GM19372 (cell line): ENCODE measurements around the gene MAPT.
"Not testable (repeated sequence)": the region's sequence is repeated elsewhere in the genome, so short reads cannot be mapped to it uniquely, and the experiment has no call there.

Experiments
- ATAC-seq: cut with Tn5 transposase; IDR thresholded peaks from one replicate; pipeline ENCODE4 v1.9.1; 2021; ENCODE audit warnings: mild to moderate bottlenecking, low read depth, moderate library complexity; ENCODE audit not compliant: unreplicated experiment

The MAPT gene

DNA sequence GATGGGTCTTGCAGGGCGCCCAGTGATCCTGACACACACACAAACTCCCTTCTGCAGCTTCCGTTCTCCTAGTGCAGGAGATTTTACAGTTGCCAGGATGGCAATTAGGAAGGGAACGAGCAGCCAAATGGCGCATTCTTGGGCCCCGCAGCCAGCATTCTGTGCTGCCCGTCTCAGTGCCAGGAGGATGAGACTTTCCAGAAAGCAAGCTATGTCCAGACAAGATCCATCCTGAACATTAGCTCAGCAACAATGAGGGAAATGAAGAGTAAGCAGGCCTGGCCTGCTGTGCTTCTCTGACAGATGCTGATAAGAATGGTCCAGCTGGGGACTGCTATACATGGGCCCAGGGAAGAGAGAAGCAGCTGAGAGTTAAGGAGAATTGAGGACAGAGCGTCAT lies 33.2 kb upstream of the MAPT start:
- ATAC-seq: no peak

DNA sequence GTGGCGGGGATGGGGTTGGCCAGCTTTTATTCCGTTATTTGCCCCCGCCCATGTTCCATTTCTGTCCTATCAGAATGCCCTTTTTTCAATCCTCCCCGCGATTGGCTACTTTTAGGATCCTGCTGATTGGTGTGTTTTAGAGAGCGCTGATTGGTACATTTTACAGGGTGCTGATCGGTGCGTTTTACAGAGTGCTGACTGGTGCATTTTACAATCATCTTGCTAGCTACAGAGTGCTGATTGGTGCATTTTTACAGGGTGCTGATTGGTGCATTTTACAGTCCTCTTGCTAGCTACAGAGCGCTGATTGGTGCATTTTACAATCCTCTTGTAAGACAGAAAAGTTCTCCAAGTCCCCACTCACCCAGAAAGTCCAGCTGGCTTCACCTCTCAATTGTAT lies 32.2 kb upstream of the MAPT start:
- ATAC-seq: not testable (repeated sequence)

DNA sequence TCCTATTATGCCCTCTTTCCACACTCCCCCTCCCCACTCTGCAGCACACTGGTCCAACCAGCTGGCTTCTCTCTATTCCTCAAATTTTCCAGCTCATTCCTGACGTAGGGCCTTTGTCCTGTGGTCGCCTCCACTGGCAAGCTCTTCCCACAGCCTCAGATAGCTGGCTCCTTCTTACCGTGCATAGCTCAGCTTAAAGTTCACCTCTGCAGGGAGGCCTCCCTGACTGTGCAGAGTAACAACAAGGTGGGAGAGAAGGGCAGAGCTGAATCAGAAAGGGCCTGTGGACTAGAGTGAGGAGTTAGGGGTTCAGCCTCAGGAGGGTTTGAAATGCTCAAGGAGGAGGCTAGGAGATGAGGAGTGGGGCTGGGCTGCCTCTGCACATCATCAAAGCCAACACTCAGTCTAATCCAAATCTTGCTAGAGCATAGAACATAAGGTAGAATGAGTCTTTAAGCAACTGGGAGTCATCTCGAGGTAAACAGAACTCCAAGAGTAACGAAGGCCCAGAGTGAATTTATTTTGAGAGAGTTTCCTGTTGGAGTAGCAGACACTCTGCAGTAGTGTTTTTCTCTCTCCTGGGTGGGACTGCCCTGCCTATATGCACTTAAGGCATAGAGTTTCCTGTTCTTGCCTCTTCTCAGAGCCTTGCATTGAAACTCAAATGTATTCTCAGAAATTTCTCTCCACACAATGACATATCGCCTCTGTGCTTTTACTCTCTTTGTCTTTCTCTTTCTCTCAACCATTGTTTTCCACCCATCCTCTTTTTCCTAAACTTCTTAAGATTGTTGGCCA lies 30.3 kb upstream of the MAPT start:
- ATAC-seq: no peak

DNA sequence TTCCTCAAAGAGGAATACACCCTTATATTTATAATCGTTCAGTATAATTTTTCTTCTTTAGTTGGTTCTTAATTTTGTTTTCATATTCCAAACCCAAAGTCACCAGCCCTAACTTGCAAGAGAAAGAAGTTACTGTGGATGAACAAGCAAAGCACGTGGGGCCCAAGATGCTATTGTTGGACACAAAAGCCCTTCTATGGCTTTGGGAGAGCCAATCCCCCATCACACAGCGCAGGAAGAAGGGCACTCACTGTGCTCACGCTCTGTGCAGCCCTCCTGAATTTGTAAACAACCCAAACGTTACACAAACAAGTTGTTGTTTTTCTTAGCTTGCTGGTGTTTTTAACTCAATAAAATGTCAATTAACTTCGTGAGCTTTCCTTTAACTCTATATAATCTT lies 27.2 kb upstream of the MAPT start:
- ATAC-seq: no peak

DNA sequence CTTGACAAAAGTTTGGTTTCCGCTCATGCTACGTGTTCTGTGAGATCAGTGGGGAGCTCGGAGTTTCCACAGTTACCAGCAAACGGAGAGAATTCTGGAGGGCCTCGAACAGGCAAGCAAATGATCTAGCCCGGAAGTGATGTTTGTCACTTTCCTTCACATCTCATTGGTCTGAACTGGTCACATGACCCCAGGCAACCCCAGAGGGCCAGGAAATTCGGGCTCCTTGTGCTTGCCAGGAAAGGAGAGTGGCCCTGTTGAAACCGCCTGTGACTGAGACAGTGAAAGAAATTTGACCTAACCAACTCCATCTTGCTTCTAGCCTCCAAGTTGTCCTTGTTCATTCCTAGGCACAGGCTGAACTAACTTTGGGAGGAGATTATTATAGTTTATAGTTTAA lies 26.7 kb upstream of the MAPT start:
- no peak for ATAC-seq

DNA sequence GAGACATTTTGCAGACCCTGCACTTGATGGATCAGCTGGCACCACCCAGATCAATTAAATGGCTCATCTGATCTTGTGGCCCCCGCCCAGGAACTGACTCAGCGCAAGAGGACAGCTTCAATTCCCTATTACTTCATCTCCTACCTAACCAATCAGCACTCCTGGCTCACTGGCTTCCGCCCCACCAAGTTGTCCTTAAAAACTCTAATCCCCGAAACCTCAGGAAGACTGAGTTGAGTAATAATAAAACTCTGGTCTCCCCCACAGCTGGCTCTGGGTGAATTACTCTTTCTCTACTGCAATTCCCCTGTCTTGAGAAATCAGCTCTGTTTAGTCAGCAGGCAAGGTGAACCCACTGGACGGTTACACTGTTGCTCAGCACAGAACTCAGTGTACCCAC lies 26.1 kb upstream of the MAPT start:
- ATAC-seq: no peak

DNA sequence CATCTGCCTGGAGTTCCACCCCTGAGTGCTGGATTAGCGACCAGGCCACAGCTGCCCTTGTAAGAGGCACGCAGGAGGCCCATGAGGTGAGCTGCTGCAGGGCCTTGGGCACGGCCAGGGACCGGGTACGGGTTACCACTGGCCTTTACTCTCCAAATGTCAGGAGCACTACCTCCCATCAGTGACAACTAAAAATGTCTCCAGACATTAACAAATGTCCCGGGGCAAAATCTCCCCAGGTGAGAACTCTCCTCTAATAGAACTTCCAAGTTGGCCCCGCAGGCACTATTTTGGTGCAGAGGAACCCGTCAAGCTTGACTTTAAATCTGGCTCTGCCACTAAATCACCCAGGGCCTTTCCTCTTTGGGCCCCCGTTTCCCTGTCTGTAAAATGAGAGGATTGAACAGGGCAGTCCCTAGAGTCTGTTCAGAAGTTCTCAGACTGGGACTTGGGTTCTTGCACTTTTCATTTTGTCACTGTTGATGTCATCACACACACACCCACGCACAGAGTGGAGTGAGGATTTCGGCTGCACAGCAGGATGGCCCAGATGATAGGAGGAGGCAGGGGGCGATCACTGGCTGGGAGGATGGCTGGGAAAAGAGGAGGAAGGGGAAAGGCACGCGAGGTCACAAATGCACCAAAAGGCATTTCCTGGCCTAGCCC lies 24.5 kb upstream of the MAPT start:
- ATAC-seq: no peak

DNA sequence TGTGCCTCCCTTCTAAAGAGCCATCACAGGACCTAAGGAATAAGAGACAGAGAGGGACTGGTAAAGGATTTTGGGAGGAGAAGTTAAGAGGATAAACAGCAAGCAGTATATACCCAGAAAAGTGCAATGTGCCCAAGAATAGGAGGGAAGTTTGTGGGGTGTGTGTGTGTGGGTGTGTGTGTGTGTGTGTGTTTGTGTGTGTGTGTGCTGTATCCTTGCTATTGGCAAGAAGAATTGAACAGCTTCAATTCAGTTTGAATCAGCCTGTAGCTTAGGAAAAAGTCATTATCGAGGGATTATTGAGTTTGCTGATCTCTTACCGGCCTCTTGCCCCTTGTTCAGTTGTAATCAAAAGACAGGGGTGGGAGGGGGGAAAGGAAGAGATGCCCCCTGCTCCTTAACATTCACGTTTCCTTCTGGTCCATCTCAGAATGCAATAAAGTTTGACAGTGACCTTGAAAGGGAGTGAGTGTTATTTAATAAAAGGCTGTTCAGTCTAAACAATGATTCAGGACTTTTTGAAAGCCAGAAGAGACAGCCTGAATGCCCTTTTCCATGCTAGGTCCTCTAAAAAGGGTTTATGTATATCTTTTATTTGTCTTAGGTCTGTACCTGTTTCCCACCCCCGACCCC lies 23.9 kb upstream of the MAPT start:
- ATAC-seq: no peak

DNA sequence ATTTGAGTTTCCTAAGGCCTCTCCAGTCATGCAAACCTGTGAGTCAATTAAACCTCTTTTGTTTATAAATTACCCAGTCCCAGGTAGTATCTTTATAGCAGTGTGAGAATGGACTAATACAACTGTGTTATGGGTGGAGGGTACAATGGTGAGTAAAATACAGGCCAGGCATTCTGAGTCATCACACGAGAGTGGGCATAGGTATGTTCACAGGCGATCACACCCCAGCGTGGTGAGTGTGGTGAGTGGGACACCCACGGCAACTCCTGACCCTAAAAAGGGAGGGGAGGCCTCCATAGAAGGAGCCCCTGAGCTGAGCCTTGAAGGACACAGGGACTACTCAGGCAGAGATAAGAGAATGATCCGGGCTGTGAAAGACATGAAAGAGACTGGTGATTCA lies 22.6 kb upstream of the MAPT start:
- ATAC-seq: no peak

DNA sequence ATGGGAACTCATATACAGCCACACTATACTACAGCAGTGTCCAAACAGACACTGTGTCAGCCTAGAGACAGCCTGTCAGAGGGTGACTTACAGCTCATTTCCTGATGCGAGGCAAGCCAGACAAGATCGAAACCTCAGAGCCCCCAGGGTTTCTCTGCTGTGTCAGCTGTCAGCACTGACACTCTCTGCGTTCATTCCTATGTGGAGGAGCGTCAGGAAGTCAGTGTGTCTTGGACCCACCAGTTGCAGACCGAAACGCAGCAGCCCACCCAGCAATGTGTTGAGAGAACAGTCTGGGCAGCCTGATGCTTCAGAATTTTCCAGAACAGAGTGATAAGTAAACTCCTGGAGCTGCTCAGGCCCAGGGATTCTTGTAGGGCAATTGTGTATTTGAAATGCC lies 20.6 kb upstream of the MAPT start:
- no peak for ATAC-seq

DNA sequence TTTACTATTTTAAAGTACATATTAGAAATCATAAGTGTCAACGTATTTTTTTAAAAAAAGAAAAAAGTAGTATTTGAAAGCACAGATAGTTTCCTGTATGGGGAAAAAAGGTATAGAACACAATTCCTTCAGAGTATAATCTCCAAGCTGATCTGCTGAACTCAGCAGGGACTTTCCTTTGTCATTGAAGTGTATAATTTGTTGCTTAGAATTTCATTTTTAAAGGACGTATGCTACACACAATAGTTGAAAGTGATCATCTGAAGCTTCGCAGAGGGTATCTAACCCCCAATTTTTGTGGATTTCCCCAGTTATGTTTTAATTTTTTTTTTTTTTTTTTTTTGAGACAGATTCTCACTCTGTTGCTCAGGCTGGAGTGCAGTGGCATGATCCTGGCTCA lies 20.2 kb upstream of the MAPT start:
- no peak for ATAC-seq

DNA sequence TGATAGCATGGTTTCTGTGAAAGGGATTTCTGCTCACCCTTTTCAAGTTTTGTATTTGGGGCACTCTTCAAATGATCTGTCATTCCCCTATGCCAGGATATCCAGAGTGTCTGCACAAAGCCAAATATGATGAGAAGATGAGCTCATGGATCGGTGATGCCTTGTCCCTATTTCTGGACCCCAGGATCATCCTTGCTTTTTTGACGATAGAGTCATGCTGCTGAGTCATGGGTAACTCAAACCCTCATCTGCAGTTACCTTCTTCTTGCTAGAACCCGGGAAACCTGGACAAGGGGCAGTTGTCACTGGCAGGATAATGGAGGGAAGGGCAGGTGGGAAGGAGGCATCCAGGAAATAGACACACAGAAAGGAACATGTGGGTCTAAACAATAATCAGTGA lies 17.8 kb upstream of the MAPT start:
- ATAC-seq: no peak

DNA sequence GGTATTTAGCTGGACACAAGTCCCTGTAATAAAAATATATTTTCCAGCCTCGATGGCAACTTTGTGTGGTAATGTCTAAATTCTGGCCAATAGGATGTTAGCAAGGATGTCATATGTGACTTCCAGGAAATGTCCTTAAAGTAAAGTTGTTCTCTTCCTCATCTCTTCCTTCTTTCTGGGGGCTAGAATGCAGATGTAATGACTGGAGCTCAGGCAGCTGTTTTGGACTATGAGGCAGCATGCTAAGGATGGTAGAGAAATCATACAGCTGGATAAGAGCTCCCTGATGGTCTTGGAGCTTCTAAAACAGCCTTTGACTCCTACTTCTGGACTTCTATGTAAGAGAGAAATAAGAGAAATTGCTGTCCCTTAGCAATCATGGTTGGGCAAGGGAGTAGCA lies 16.9 kb upstream of the MAPT start:
- no peak for ATAC-seq

DNA sequence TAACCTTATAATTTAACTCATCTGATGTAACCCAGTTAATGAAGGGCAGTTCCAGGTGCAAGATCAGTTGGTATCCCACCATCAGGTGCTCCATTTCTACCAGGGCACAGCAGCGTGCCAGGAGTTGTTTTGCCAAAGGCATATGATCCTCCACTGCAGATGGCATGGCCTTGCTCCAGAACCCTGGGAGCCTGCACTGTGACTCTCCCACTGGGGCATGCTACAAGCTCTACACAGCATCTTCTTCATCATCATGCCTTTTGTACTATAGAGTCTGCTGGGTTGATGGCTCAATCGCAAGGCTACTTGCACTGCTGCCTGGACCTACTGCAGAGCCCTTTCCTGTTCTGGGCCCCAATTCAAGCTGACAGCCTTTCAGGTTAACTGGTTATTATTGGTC lies 11.3 kb upstream of the MAPT start:
- ATAC-seq: no peak

DNA sequence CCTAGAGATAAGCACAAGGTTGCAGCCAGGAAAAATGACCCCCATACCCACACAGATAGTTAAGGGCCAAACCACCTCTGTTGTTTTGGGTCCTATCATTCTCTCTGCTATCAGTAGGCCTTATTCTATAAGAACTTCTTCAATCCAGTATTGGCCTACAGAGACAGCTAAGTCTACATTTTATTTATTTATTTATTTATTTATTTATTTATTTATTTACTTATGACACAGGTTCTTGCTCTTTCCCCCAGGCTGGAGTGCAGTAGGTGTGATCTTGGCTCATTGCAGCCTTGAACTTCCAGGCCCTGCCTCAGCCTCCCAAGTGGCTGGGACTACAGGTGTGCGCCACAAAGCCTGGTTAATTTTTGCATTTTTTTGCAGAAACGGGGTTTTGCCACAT lies 7.5 kb upstream of the MAPT start:
- ATAC-seq: no peak

DNA sequence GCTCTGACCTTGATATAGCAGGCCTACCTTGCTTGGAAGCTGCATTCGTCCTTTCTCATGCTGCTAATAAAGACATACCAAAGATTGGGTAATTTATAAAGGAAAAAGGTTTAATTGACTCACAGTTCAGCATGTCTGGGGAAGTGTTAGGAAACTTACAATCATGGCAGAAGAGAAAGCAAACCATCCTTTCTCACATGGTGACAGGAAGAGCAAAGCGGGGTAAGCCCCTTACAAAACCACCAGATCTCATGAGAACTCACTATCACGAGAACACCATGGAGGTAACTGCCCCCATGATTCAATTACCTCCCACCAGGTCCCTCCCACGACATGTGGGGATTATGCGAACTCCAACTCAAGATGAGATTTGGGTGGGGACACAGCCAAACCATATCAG lies 6.0 kb upstream of the MAPT start:
- no peak for ATAC-seq

DNA sequence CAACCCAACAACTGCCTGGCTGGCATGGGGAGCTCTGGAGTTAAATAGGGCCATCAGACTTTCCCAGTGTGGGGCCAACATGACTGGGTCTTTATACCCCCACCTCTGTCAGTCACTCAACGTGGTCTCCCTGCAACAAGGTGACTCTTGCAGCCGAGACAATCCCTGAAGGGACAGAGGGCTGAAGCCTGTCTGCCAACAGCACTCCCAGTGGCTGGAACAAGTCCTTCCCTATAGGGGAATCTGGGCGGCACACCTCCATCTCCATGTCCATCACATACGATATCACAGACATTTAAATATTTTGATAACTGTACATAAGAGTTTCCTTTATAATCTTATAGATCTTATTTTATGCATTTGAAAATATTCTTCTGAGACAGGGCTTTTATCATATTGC lies 4.8 kb upstream of the MAPT start:
- ATAC-seq: no peak

DNA sequence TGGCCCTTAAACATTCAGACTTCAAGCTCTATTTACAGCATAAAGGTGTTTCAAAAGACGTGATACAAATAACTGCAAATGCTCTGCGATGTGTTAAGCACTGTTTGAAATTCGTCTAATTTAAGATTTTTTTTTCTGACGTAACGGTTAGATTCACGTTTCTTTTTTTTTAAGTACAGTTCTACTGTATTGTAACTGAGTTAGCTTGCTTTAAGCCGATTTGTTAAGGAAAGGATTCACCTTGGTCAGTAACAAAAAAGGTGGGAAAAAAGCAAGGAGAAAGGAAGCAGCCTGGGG lies 681 bp upstream of the MAPT start:
- no peak for ATAC-seq

DNA sequence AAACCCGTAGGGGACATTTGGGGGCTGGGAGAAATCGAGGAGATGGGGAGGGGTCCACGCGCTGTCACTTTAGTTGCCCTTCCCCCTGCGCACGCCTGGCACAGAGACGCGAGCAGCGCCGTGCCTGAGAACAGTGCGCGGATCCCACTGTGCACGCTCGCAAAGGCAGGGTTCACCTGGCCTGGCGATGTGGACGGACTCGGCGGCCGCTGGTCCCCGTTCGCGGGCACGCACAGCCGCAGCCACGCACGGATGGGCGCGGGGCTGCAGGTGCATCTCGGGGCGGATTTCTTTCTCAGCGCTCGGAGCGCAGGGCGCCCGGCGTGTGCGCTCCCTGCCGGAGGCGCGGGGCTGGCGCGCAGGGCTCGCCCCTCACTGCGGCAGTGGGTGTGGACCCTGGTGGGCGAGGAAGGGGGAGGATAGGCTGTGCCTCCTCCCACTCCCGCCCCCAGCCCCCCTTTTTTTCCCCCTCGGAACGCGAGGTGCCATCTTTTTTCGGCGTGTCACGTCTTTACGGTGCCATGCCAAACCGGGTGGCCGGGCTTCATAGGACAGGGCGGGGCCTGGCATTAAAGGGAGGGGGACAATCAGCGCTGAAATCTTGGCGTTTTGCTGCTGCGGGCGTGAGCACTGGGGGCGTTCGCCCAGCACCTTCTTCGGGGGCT lies 1.1 kb downstream of the MAPT start:
- ATAC-seq: no peak

DNA sequence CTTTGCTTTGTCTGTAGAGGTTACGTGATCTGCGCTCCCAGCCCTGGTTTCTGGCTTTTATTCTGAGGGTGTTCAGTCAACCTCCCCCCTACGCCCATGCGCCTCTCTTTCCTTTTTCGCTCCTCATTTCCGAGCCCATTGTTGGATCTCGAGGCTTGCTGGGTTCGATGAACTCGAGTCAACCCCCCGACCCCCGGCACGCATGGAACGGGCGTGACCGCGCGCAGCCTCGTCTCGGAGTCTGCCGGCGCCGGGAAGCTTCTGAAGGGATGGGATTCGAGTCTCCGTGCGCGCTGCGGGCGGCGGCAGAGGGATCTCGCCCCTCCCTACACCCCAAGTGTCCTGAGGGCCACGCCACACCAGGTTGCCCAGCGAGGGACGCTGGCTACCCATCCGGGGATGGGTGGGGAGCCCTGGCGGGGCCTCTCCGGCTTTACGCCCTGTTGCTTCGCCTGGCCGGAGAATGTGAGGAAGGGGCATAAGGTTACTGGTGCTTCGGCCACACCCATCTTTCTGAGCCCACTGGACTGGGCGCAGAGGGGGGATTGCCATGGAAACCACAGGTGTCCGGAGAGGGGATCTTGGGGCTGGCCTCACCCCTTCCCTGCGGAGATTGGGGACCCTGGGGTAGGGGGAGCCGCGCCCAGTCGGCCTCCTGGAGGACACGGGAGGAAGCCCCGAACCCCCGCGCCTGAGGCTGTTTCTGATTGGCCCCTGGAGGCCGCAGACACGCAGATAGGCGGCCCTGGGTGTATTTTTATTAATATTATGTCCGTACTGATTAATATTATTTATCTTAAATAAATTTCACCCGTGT lies 1.8 kb downstream of the MAPT start:
- ATAC-seq: no peak
